HG03139 (cell line): ENCODE measurements around the gene LRRC8B.

Experiments used
- ATAC-seq: cut with Tn5 transposase; IDR thresholded peaks from one replicate; pipeline ENCODE4 v1.9.1; 2021; ENCODE audit not compliant: unreplicated experiment

Gene LRRC8B

GRCh38 chr1:89546082-89546889, 21.7 kb downstream of the LRRC8B start:
- no peak for ATAC-seq

GRCh38 chr1:89546934-89547562, 22.4 kb downstream of the LRRC8B start:
- ATAC-seq, result no peak

GRCh38 chr1:89547563-89548116, 23.0 kb downstream of the LRRC8B start:
- ATAC-seq, result no peak

GRCh38 chr1:89548122-89548857, 23.7 kb downstream of the LRRC8B start:
- no peak for ATAC-seq

GRCh38 chr1:89550995-89551394, 26.4 kb downstream of the LRRC8B start:
- ATAC-seq, result no peak

GRCh38 chr1:89552471-89553081, 27.9 kb downstream of the LRRC8B start:
- ATAC-seq, result peak; percentile 73

- no peak for ATAC-seq
Observed at GRCh38 chr1:89553157-89553556, 28.5 kb downstream of the LRRC8B start.

- ATAC-seq, result no peak
Observed at GRCh38 chr1:89555550-89555949, 30.9 kb downstream of the LRRC8B start.

- ATAC-seq, result no peak
Observed at GRCh38 chr1:89556726-89557444, 32.3 kb downstream of the LRRC8B start.

- ATAC-seq, result no peak
Observed at GRCh38 chr1:89557445-89557825, 32.8 kb downstream of the LRRC8B start.

- ATAC-seq, result no peak
Observed at GRCh38 chr1:89557956-89558355, 33.3 kb downstream of the LRRC8B start.

GRCh38 chr1:89563957-89564604, 39.5 kb downstream of the LRRC8B start:
- ATAC-seq, result no peak

- no peak for ATAC-seq
Observed at GRCh38 chr1:89565521-89565920, 40.9 kb downstream of the LRRC8B start.

GRCh38 chr1:89566761-89567174, 42.1 kb downstream of the LRRC8B start:
- ATAC-seq, result no peak

- no peak for ATAC-seq
Observed at GRCh38 chr1:89567797-89568196, 43.2 kb downstream of the LRRC8B start.

- no peak for ATAC-seq
Observed at GRCh38 chr1:89573410-89573809, 48.8 kb downstream of the LRRC8B start.

- no peak for ATAC-seq
Observed at GRCh38 chr1:89574621-89575020, 50.0 kb downstream of the LRRC8B start.

- ATAC-seq, result no peak
Observed at GRCh38 chr1:89575207-89575606, 50.6 kb downstream of the LRRC8B start.

- no peak for ATAC-seq
Observed at GRCh38 chr1:89576013-89576412, 51.4 kb downstream of the LRRC8B start.

GRCh38 chr1:89578151-89578550, 53.5 kb downstream of the LRRC8B start:
- ATAC-seq, result no peak
